Measurements from ENCODE around the gene CNKSR3. TPM values are rescaled to one million over a fixed set of nuclear protein-coding genes. Genes with fewer than 3 reads are reported as not detected.

CNKSR3 gene
- total RNA-seq, 1 donor: 11.7 TPM

DNA sequence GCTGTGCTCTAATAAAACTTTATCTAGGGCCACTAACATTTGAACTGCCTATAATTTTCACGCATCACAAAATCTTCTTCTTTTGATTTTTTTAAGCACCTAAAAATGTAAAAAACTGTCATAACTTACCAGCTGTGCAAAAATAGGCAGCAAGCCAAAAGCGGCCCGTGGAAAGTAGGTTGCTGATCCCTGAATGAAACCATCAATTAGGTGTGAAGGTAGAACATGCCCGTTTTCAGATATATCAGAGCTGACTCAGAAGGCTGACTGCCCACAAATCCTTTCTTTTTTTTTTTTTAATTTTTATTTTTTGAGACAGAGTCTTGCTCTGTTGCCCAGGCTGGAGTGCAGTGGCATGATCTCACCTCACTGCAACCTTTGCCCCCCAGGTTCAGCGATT, 149.0 kb downstream of the CNKSR3 start:
- no peak for DNase-seq (ENCODE audit: low read depth)
- TF ChIP-seq, protein P1, sequence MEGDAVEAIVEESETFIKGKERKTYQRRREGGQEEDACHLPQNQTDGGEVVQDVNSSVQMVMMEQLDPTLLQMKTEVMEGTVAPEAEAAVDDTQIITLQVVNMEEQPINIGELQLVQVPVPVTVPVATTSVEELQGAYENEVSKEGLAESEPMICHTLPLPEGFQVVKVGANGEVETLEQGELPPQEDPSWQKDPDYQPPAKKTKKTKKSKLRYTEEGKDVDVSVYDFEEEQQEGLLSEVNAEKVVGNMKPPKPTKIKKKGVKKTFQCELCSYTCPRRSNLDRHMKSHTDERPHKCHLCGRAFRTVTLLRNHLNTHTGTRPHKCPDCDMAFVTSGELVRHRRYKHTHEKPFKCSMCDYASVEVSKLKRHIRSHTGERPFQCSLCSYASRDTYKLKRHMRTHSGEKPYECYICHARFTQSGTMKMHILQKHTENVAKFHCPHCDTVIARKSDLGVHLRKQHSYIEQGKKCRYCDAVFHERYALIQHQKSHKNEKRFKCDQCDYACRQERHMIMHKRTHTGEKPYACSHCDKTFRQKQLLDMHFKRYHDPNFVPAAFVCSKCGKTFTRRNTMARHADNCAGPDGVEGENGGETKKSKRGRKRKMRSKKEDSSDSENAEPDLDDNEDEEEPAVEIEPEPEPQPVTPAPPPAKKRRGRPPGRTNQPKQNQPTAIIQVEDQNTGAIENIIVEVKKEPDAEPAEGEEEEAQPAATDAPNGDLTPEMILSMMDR (IDR thresholded peaks at IDR 0.05; ENCODE audit: insufficient read depth, low read length): no peak
- H3K4me3 ChIP-seq (ENCODE audit: low read depth, low read length): no peak overlapping the region

DNA sequence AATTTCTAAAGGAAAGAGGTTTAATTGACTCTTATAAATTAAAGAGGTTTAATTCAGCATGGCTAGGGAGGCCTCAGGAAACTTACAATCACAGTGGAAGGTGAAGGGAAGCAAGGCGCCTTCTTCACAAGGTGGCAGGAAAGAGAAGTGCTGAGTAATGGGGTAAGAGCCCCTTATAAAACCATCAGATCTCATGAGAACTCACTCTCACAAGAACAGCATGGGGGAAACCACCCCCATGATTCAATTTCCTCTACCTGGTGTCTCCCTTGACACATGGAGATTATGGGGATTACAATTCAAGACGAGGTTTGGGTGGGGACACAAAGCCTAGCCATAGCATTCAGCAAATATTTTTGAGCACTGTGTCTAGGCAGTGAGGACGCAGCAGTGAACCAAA, 150.0 kb downstream of the CNKSR3 start:
- no peak overlapping the region for H3K4me3 ChIP-seq (ENCODE audit: low read depth, low read length)
- TF ChIP-seq, protein P1 (IDR thresholded peaks at IDR 0.05; ENCODE audit: insufficient read depth, low read length): no peak
- no peak for DNase-seq (ENCODE audit: low read depth)

DNA sequence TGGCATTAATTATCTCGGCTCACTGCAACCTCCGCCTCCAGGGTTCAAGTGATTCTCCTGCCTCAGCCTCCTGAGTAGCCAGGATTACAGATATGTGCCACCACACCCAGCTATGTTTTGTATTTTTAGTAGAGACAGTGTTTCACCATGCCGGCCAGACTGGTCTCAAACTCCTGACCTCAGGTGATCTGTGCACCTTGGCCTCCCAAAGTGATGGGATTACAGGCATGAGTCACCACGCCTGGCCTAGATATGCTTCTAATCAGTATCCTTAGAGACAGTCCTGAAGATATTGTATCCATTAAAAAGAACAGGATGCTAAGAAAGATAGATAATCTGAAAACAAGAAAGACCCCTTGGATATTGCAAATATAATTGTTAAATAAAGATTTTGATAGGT, 150.8 kb downstream of the CNKSR3 start:
- DNase-seq (ENCODE audit: low read depth): no peak
- no peak overlapping the region for H3K4me3 ChIP-seq (ENCODE audit: low read depth, low read length)
- TF ChIP-seq, protein P1 (IDR thresholded peaks at IDR 0.05; ENCODE audit: insufficient read depth, low read length): no peak

DNA sequence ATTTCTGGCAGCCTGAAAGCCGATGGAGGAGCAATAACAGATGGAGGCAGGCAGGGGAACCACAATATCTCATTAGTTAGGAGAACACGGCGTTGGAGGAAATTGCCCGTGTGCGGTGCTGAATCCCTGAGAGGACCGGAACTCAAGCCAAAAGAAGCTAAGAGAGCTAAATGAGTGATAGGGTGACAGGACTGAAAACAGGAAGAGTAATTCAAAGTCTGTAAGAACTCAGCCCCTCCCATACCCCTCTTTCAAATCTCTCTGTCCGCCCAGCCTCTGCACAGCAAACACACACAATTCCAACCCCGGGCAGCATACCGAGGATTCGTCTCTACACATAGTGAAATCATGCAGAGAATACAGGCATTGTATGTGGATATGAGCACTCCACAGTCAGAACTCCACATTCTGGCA, 151.3 kb downstream of the CNKSR3 start:
- no peak for DNase-seq (ENCODE audit: low read depth)
- H3K4me3 ChIP-seq (ENCODE audit: low read depth, low read length): no peak overlapping the region
- TF ChIP-seq, protein P1 (IDR thresholded peaks at IDR 0.05; ENCODE audit: insufficient read depth, low read length): no peak

DNA sequence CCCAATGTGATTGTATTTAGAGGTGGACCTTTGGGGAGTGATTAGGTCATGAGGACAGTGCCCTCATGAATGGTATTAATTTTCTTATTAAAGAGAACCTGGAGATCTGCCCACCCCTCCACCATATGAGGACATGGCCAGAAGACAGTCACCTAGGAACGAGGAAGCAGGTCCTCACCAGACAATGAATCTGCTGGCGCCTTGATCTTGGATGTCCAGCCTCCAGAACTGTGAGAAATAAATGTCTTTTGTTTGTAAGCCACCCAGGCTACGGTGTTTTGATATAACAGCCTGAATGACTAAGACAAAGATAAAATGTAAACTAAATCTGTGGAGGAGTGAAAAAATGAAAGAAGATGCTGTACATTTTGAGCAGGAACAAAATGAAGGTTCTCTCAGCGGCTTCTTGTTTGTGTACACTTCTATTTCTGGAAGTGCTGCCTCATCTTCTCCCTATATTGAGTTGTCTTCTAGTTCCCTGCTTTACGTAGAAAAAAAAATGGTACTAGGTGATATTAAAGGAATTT, 152.4 kb downstream of the CNKSR3 start:
- H3K4me3 ChIP-seq (ENCODE audit: low read depth, low read length): no peak overlapping the region
- no peak for DNase-seq (ENCODE audit: low read depth)
- TF ChIP-seq, protein P1 (IDR thresholded peaks at IDR 0.05; ENCODE audit: insufficient read depth, low read length): no peak

DNA sequence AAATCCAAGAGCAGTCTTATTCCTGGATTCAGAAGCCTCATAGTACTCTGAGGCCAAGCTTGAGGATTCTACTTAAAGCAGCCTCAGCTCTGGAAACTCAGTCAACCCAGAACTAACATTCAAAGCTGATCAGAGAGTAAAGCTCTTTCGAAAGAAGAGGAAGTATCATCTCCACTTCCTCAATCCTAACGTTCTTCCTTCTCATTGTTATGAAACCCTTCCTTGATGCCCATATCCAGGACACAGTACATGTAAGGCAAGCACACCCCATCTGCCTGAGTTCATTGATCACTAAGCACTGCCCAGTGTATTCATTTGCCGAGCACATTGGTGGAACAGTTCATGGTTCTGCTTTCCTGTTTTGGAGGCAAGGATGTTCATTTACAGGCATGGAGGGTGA, 153.8 kb downstream of the CNKSR3 start, which contains the start of gene IPCEF1:
IPCEF1 (minus strand) TSS at position 114 of the 400 bp plus-strand sequence. CDS start 90,856 bp downstream, outside the sequence.
- H3K4me3 ChIP-seq (ENCODE audit: low read depth, low read length): no peak within 1 kb of the TSS
- DNase-seq (ENCODE audit: low read depth): no peak
- TF ChIP-seq, protein P1 (IDR thresholded peaks at IDR 0.05; ENCODE audit: insufficient read depth, low read length): no peak

DNA sequence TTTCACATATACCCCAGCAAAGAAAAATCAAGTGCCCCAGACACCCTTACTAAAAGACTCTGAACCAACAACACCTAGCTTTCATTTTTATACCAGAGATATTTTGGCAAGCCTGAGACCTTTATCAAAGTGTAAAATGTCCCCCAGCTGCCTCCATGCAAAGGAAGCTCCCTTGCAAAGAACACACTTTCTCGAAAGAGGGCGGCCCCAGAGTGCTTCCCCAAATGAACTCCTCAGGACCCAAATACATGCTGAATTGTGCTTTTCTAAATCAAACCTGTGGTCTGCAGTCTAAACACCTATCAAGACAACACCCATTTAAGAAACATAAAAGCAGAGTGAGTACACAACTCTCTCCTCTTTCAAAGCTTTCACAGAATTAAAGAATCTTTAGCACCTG, 154.4 kb downstream of the CNKSR3 start:
- no peak for DNase-seq (ENCODE audit: low read depth)
- no peak overlapping the region for H3K4me3 ChIP-seq (ENCODE audit: low read depth, low read length)
- TF ChIP-seq, protein P1 (IDR thresholded peaks at IDR 0.05; ENCODE audit: insufficient read depth, low read length): no peak
